K562 (cell line): ENCODE data around the gene MFN1. TPM values are rescaled to one million over a fixed set of nuclear protein-coding genes. Genes with fewer than 3 reads are reported as not detected.
A peak's percentile ranks its signal among the peaks of the same experiment; 100 is the strongest.

Source experiments
- ATAC-seq: fragments of 200-7000 bp; cut with Tn5 transposase; 3 replicates; pipeline ENCODE4 v1.9.1; 2020; ENCODE audit warnings: moderate library complexity
- BruUV-seq: library from RNA; stranded (reverse); fragments of 400-500 nt; replicated peaks from 2 replicates; lab custom pipeline; 2021; lab: Mats Ljungman, UMichigan
- CTCF ChIA-PET: fragments of 300-600 bp; formaldehyde crosslinking; extraction: SDS; loops from one replicate; lab custom pipeline; 2021; ENCODE audit warnings: low intra/inter-chr PET ratio; lab: Yijun Ruan, JAX
- POLR2A ChIA-PET: fragments of 300-600, 350-650 bp; sonication (Branson Sonifier 250); formaldehyde crosslinking; extraction: SDS; loops from one replicate; lab custom pipeline; 2021; ENCODE audit warnings: antibody characterized with exemption, inconsistent platforms; lab: Yijun Ruan, JAX
- DNase-seq, 4 experiments: peaks; one replicate each; pipeline versions ENCODE4 v3.0.0 to v3.0.0-alpha.2; 2011 to 2018; ENCODE audit warnings: low spot score in 3 of 4, mixed read lengths in 3 of 4; ENCODE audit errors: extremely low read depth in 1 of 4
- FAIRE-seq: peaks from 2 replicates; lab custom pipeline; 2011; peaks lifted over from hg19 to GRCh38; lab: Jason Lieb, UNC
- H2AFZ ChIP-seq: 2 replicates; pipeline ENCODE4 v1.6.0; 2011; ENCODE audit warnings: low read depth, low read length, control low read depth, inconsistent platforms
- H3K27ac ChIP-seq: fragments of 200-600 bp; 3 replicates; pipeline ENCODE4 v1.8.0; 2011; ENCODE audit warnings: low read depth, mild to moderate bottlenecking, control low read depth, inconsistent platforms, low read length, moderate library complexity, mixed read lengths; ENCODE audit errors: extremely low read depth
- H3K27me3 ChIP-seq, 2 experiments: fragments of 300-600 bp in 1 of 2; 2 replicates in 1 of 2; 3 replicates in 1 of 2; pipeline versions ENCODE4 v1.6.0 to v1.8.0; 2011; ENCODE audit warnings: inconsistent platforms in 2 of 2, low read length in 2 of 2, mild to moderate bottlenecking in 1 of 2, mixed read lengths in 1 of 2, moderate library complexity in 1 of 2; ENCODE audit not compliant: control insufficient read depth in 2 of 2, insufficient read depth in 2 of 2
- H3K36me3 ChIP-seq: fragments of 300-600 bp; 3 replicates; pipeline ENCODE4 v1.8.0; 2011; ENCODE audit warnings: mild to moderate bottlenecking, low read length, inconsistent platforms; ENCODE audit not compliant: control insufficient read depth, insufficient read depth
- H3K4me1 ChIP-seq, 2 experiments: fragments of 200-600 bp in 1 of 2; replicated peaks in 1 of 2; 2 replicates in 1 of 2; 3 replicates in 1 of 2; pipeline versions ENCODE4 v1.5.1 to v1.8.0; 2011; ENCODE audit warnings: inconsistent platforms in 2 of 2, low read length in 2 of 2, mild to moderate bottlenecking in 1 of 2, mixed read lengths in 1 of 2, moderate library complexity in 1 of 2; ENCODE audit not compliant: control insufficient read depth in 2 of 2, insufficient read depth in 2 of 2
- H3K4me2 ChIP-seq: 2 replicates; pipeline ENCODE4 v1.6.1; 2011; ENCODE audit warnings: low read length, control low read depth, inconsistent platforms, mixed read lengths; ENCODE audit not compliant: insufficient read depth
- H3K4me3 ChIP-seq: fragments of 200-600 bp; sonication (generic), shearing (Covaris generic); 2 replicates; pipeline ENCODE4 v1.5.1; 2016; ENCODE audit warnings: control low read depth, inconsistent platforms
- H3K79me2 ChIP-seq: fragments of 200-600 bp; 3 replicates; pipeline ENCODE4 v1.8.0; 2011; ENCODE audit warnings: low read length, inconsistent platforms; ENCODE audit not compliant: control insufficient read depth, insufficient read depth
- H3K9ac ChIP-seq, 2 experiments: 2 replicates each; pipeline versions ENCODE4 v1.6.0 to v1.6.1; 2011; ENCODE audit warnings: low read depth in 2 of 2, low read length in 2 of 2, control low read depth in 1 of 2, inconsistent platforms in 1 of 2, mild to moderate bottlenecking in 1 of 2, mixed read lengths in 1 of 2; ENCODE audit not compliant: insufficient read depth in 1 of 2
- H3K9me1 ChIP-seq: one replicate; pipeline ENCODE4 v1.6.0; 2011; ENCODE audit warnings: inconsistent platforms, mild to moderate bottlenecking, low read length, moderate library complexity; ENCODE audit not compliant: control insufficient read depth, insufficient read depth
- H3K9me3 ChIP-seq: replicated peaks from 2 replicates; pipeline ENCODE4 v1.5.1; 2011; ENCODE audit warnings: low read depth, low read length, inconsistent platforms; ENCODE audit not compliant: control insufficient read depth, insufficient read depth
- H4K20me1 ChIP-seq: replicated peaks from 2 replicates; pipeline ENCODE4 v1.6.1; 2011; ENCODE audit warnings: low read length, inconsistent platforms, mixed read lengths; ENCODE audit not compliant: control insufficient read depth, insufficient read depth
- ATF7 ChIP-seq: fragments of 450-650 bp; IDR thresholded peaks from 2 replicates; pipeline ENCODE4 v1.7.1; 2014; ENCODE audit warnings: mild to moderate bottlenecking, moderate library complexity
- GTF2A2 ChIP-seq: IDR thresholded peaks from 2 replicates; pipeline ENCODE4 v1.6.1; 2016; ENCODE audit warnings: mild to moderate bottlenecking, missing genetic modification characterization, missing compliant biosample characterization
- HDAC2 ChIP-seq: fragments of 450-650 bp; IDR thresholded peaks from 2 replicates; pipeline ENCODE4 v1.6.1; 2016; ENCODE audit warnings: mild to moderate bottlenecking
- KDM1A ChIP-seq, 2 experiments: fragments of 450-650 bp; IDR thresholded peaks; 2 replicates each; pipeline ENCODE4 v1.6.1; 2016; ENCODE audit warnings: mild to moderate bottlenecking in 2 of 2
- PURB ChIP-seq: sonication (generic); formaldehyde crosslinking; IDR thresholded peaks from 2 replicates; pipeline ENCODE4 v1.9.0; 2021; ENCODE audit warnings: low read depth, mild to moderate bottlenecking, missing genetic modification reagents
- RCOR1 ChIP-seq, 2 experiments: IDR thresholded peaks; 2 replicates each; pipeline ENCODE4 v1.6.1; 2012; ENCODE audit warnings: low read depth in 2 of 2, low read length in 2 of 2, borderline replicate concordance in 1 of 2, improper control_type of control experiment in 1 of 2
- SMC3 ChIP-seq: conservative IDR thresholded peaks from 2 replicates; pipeline ENCODE4 v1.6.1; 2011; ENCODE audit warnings: low read depth, low read length, improper control_type of control experiment; ENCODE audit not compliant: insufficient read depth
- TGIF2 ChIP-seq: sonication (generic); formaldehyde crosslinking; IDR thresholded peaks from 2 replicates; pipeline ENCODE4 v1.8.1; 2022; ENCODE audit warnings: mild to moderate bottlenecking, missing genetic modification reagents, moderate library complexity
- ZFPM2 ChIP-seq: fragments of 250-450 bp; sonication (Bioruptor Pico); IDR thresholded peaks from 2 replicates; pipeline ENCODE4 v1.5.1; 2022; ENCODE audit warnings: mild to moderate bottlenecking
- ZFX ChIP-seq: sonication (generic); formaldehyde crosslinking; IDR thresholded peaks from 2 replicates; pipeline ENCODE4 v1.8.0; 2022; ENCODE audit warnings: mild to moderate bottlenecking, missing genetic modification reagents, moderate library complexity
- ZKSCAN8 ChIP-seq: fragments of 200-800 bp; sonication (Bioruptor generic); IDR thresholded peaks from 2 replicates; pipeline ENCODE4 v1.6.1; 2016; ENCODE audit warnings: missing genetic modification characterization, missing compliant biosample characterization
- ZNF121 ChIP-seq: sonication (generic); formaldehyde crosslinking; conservative IDR thresholded peaks from 2 replicates; pipeline ENCODE4 v1.8.0; 2022; ENCODE audit warnings: missing genetic modification reagents
- ZNF184 ChIP-seq: sonication (generic); formaldehyde crosslinking; IDR thresholded peaks from 2 replicates; pipeline ENCODE4 v1.5.0; 2020; ENCODE audit warnings: missing genetic modification reagents
- ZNF57 ChIP-seq: fragments of 450-650 bp; formaldehyde crosslinking; IDR thresholded peaks from 2 replicates; pipeline ENCODE4 v1.4.0; 2020; ENCODE audit warnings: mild to moderate bottlenecking, moderate library complexity
- ZNF830 ChIP-seq: fragments of 250-450 bp; sonication (Bioruptor Pico); IDR thresholded peaks from 2 replicates; pipeline ENCODE4 v1.5.0; 2021; ENCODE audit warnings: mild to moderate bottlenecking
- WGBS: fragments of 100-300 bp; shearing (Covaris generic); methylation state at CpG from one replicate; pipeline ENCODE4 v1.1.6; 2016; ENCODE audit warnings: low coverage, mixed read lengths; ENCODE audit not compliant: insufficient coverage; ENCODE audit errors: missing lambda C conversion rate; 5-methylcytosine and 5-hydroxymethylcytosine counted together
- in situ Hi-C: fragments of 300-500 bp; cut with MboI; formaldehyde crosslinking; loops from 4 replicates; pipeline ENCODE4 v1.15.0; 2018; ENCODE audit warnings: inconsistent platforms, mixed read lengths
- intact Hi-C: fragments of 100-400 bp; cut with micrococcal nuclease; formaldehyde crosslinking; loops from 2 replicates; pipeline ENCODE4 v1.14.2; 2022
- polyA plus RNA-seq, 8 experiments: library from polyadenylated mRNA; depleted of rRNA in 4 of 8; stranded (reverse) in 5 of 8; unstranded in 3 of 8; fragments of >200 nt; fragmentation: Nextera tagmentation in 2 of 8; fragmentation: Illumina TruSeq in 1 of 8; extraction: Ambion mirVana in 2 of 8; extraction: Trizol in 1 of 8; gene quantifications; 2 replicates each; pipeline versions ENCODE4 v1.2.1 to v1.2.3, GENCODE V29; 2011 to 2014; ENCODE audit warnings: inconsistent platforms in 1 of 8, missing spikeins in 1 of 8
- total RNA-seq, 7 experiments: library from RNA; depleted of rRNA in 6 of 7; stranded (reverse); fragments of >200 nt in 6 of 7; fragmentation: Illumina TruSeq in 2 of 7; extraction: Trizol in 2 of 7; gene quantifications; 2 replicates each; pipeline versions ENCODE4 v1.2.1 to v1.2.3, GENCODE V29; 2011 to 2021; ENCODE audit warnings: low replicate concordance in 1 of 7
- TF ChIP-seq, protein P1 (sequence below): fragments of 250-450 bp; sonication (Bioruptor Pico); IDR thresholded peaks from 2 replicates; pipeline ENCODE4 v1.8.0; 2022; ENCODE audit warnings: moderate library complexity, mild to moderate bottlenecking, inconsistent platforms
- TF ChIP-seq, protein P2 (sequence below): sonication (generic); formaldehyde crosslinking; IDR thresholded peaks from 2 replicates; pipeline ENCODE4 v1.8.0; 2022; ENCODE audit warnings: mild to moderate bottlenecking, missing genetic modification reagents, borderline replicate concordance

Gene MFN1
- total and polyA plus RNA-seq, 9 of the 15 experiments (the other 6 are each of a cell fraction or from before 2014, with no cell fraction given): 10.5 to 42.7 (median 22.6) TPM

DNA sequence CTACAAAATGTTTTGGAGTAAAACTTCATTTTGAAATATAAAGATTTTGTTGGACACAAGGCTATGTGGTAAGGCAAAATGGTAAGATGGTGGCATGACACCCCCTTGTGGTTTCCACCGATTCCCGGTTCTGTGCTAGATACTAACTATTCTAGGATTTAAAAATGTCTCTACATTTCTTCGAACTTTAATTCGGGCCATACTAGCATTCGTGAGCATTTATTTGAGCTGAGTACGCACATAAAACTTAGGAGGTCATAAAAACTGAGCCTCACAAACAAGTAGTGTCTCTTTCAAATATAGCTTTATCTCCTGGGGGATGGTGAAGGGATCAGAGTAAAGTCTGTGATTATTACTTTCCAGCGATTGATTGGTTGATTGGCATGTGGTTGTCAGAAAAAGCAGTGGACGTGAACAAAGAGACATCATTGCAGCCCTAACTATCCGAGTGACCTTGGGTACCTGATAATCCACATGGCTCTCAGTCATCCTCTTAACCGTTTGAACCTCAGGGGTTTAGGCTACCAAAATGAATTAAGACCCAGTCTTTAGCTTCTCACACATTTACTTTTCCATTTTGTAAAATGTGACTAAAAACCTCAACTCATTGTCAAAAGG is 25.7 kb upstream of the MFN1 start (continued):
- peak; percentile 52 for TF ChIP-seq SMC3
- TF ChIP-seq, protein P1, sequence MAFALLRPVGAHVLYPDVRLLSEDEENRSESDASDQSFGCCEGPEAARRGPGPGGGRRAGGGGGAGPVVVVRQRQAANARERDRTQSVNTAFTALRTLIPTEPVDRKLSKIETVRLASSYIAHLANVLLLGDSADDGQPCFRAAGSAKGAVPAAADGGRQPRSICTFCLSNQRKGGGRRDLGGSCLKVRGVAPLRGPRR (CRISPR knock-in tag): no peak
- no peak for TF ChIP-seq ZKSCAN8 (CRISPR knock-in tag)
- peak in 1 of 2 experiments; percentile 13; a peak in 1 of 4 replicates for TF ChIP-seq KDM1A (IDR thresholded peaks at IDR 0.05)
- no peak for TF ChIP-seq GTF2A2 (tag)
- no peak for TF ChIP-seq ATF7
- no peak for TF ChIP-seq PURB

DNA sequence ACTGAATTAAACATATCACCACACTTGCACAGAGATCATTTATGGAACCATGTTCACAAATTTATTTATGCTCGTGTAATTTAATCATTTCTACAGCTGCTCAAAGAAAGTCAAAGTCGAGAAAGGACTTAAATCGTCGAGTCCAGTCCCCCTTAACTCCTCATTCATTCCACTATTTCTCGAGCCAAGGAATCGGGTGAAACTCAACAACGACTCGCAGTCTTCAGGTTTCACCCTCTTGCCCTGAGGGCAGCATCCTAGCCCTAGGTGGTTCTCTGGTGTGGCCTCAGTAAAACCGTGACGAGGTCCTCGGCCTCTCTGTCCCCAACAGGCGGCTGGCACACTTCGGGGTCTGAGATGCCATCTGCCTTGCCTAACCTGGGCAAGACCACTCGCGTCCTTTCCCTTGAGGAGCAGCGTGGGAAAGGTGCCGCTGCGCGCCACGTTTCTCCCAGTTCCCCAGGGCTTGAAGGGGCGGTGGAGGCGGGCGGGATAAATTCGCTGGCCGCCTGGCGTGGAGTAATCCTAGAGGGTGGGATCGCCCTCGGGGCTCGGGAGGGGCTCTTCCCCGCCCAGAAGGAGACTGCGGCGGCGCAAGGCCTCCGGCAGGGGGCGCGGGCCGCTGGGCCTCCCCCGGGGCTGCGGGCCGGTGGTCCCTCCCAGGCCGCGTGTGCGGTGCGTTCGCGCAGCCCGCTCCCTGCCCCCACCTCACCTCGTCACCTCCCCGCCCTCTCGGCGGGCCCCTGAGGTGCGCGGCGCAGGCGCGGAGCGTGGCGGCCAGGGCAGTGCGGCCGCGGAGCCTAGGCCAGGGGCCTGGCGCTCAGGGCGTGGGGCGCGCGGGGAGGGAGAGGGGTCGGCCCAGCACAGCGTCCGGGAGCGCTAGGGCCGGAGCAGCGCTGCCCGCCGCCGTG is 25.0 kb upstream of the MFN1 start, which contains the start of gene ZNF639:
Gene ZNF639, plus strand, starts transcription at position 746 of the 911 bp plus-strand sequence. CDS start 5,263 bp downstream, outside the sequence.
- ATAC-seq (peak; percentile 87), DNase-seq (peak; percentile 93 to 98 (median 97)), FAIRE-seq (no peak)
- Histone ChIP-seq H3K9me1 (no peaks in the 10 kb centered on the region), H3K4me2 (peak within 1 kb of the TSS; percentile 86), H4K20me1 (no peaks in the 10 kb centered on the region), H3K27me3 (no peaks in the 10 kb centered on the region), H3K4me3 (peak within 1 kb of the TSS; percentile 94), H3K4me1 (peaks cover 15 to 23% of the 10 kb centered on the region in 2 experiments; a peak in 4 of 5 replicates), H2AFZ (peak within 1 kb of the TSS; percentile 99), H3K36me3 (peaks cover 22% of the 10 kb centered on the region; the same call in 2 of the 3 replicates), H3K27ac (peak within 1 kb of the TSS; percentile 96), H3K9ac (peak within 1 kb of the TSS; percentile 89 to 96), H3K9me3 (no peaks in the 10 kb centered on the region), H3K79me2 (peaks cover 47% of the 10 kb centered on the region)
- POLR2A ChIA-PET: interaction anchor here (0.5 to 2.8 kb wide), 9 partner anchors 21 to 872 kb away, joined by 3 to 14 read pairs (median 4); partner anchors contain the start of gene ACTL6A
- 4% methylated on average over 28 of the region's 75 CpGs for WGBS
- BruUV-seq: TSS peak; percentile 90
- in situ Hi-C loops (loop anchor here (5.0 to 25.0 kb wide), 2 partner anchors 175 to 860 kb away; partner anchors contain the start of gene PIK3CA), intact Hi-C loops (loop anchor here (1.0 to 10.0 kb wide), 7 partner anchors 25 to 885 kb away; partner anchors contain the start of genes ACTL6A and MFN1)
- CTCF ChIA-PET: interaction anchor here (0.7 to 2.5 kb wide), 4 partner anchors 217 to 307 kb away, joined by 4 to 18 read pairs (median 4); no protein-coding TSS in a partner anchor
- no peak; the same call in 1 of the 2 replicates for TF ChIP-seq TGIF2 (CRISPR knock-in tag)
- no peak for TF ChIP-seq ZNF830 (CRISPR knock-in tag)
- TF ChIP-seq ZNF121 (CRISPR knock-in tag): peak; percentile 60
- no peak for TF ChIP-seq ZNF184
- TF ChIP-seq, protein P2, sequence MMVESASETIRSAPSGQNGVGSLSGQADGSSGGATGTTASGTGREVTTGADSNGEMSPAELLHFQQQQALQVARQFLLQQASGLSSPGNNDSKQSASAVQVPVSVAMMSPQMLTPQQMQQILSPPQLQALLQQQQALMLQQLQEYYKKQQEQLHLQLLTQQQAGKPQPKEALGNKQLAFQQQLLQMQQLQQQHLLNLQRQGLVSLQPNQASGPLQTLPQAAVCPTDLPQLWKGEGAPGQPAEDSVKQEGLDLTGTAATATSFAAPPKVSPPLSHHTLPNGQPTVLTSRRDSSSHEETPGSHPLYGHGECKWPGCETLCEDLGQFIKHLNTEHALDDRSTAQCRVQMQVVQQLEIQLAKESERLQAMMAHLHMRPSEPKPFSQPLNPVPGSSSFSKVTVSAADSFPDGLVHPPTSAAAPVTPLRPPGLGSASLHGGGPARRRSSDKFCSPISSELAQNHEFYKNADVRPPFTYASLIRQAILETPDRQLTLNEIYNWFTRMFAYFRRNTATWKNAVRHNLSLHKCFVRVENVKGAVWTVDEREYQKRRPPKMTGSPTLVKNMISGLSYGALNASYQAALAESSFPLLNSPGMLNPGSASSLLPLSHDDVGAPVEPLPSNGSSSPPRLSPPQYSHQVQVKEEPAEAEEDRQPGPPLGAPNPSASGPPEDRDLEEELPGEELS (CRISPR knock-in tag): peak; percentile 98
- TF ChIP-seq HDAC2: 0 out of 2 replicates have a peak, but pooled peaks have one; percentile 64
- TF ChIP-seq RCOR1 (IDR thresholded peaks at IDR 0.05; ENCODE audit: borderline replicate concordance in 1 of 2, low read depth in 2 of 2, low read length in 2 of 2): peak in 1 of 2 experiments; percentile 24; a peak in 1 of 4 replicates
- no peak; the same call in 1 of the 2 replicates for TF ChIP-seq ZFX (CRISPR knock-in tag)
- no peak for TF ChIP-seq ZFPM2 (CRISPR knock-in tag)
- no peak for TF ChIP-seq ZNF57
